Measurements from ENCODE around the gene EVA1B. TPM values are rescaled to one million over a fixed set of nuclear protein-coding genes. Genes with fewer than 3 reads are reported as not detected.

EVA1B gene
- total RNA-seq, result 101 TPM

DNA sequence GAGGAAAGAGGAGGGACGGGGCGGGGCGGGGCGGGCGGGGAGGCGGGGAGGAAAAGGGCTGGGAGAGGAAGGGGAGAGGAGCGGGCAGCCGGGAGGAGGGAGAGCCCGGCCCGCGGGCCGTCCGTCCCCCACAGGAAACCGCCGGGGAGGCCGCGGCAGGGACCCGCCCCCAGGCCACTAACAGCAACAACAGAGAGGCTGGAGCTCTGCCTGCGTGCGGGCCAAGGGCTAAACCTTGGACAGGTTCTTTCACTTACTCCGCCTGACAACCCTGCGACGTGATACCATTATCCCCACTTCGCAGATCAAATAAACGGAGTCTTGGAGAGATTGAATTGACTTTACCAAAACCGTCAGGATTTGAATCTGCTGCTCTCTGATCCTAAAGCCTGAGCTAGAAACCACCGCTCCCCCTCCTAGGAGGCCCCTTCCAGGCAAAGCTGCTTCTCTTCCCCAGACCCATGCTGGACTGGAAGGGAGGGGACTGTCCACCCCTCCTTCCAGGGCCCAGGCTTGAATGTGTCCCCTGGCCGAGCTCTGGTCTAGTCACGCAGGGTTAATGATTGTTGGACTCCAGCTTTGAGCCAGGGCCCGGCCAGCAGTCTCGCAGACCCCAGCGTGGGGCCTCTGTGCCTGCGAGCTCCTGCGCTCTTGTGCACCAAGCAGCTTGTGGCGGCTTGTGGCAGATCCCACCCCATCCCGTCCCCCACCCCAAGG is at the start of gene EVA1B:
EVA1B (minus strand) TSS at position 10 of the 717 bp plus-strand sequence. CDS start 608 bp downstream, outside the sequence.
- Histone ChIP-seq H3K36me3 (no peaks in the 10 kb centered on the region), H3K4me3 (peak within 1 kb of the TSS; percentile 77 to 86), H3K9me3 (no peaks in the 10 kb centered on the region), H3K27ac (peak within 1 kb of the TSS; percentile 96), H3K27me3 (no peaks in the 10 kb centered on the region), H3K4me1 (peaks cover 52% of the 10 kb centered on the region)
- intact Hi-C loops (cut with DNase I), result no loop called here
- TF ChIP-seq POLR2AphosphoS5 (IDR thresholded peaks at IDR 0.05; ENCODE audit: insufficient read depth in 1 of 2, low read depth in 1 of 2) (peak; percentile 41 to 55), CTCF (IDR thresholded peaks at IDR 0.05) (no peak), POLR2A (IDR thresholded peaks at IDR 0.05) (no peak)
- DNase-seq (ENCODE audit: extremely low spot score in 2 of 2), result no peak

DNA sequence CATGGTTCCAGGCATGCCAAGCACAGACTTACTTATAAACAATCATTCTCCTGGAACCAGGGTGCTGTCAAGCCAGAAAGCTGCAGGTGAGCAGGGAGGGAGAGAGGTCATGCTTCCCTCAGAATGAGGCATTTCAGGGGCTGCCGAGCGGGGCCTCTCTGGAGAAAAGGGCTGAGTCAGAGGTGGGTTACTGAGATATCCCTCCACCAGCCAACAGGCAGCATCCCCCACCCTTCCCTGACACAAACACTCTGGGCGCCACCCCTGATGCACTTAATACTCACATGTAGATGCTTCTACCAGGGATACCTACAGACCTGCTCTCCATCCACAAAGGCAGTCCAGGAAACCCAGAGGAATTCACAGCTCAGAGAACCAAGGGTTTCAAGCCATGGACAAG is 49.2 kb upstream of the EVA1B start:
- no peak for DNase-seq (ENCODE audit: extremely low spot score in 2 of 2)
- Histone ChIP-seq H3K27ac (peak overlapping the region; percentile 96), H3K9me3 (no peaks in the 10 kb centered on the region), H3K4me1 (peaks cover 75% of the 10 kb centered on the region), H3K27me3 (no peaks in the 10 kb centered on the region), H3K4me3 (no peak overlapping the region), H3K36me3 (no peaks in the 10 kb centered on the region)
- TF ChIP-seq POLR2A (IDR thresholded peaks at IDR 0.05), result no peak
- no peak for TF ChIP-seq CTCF (IDR thresholded peaks at IDR 0.05)
- TF ChIP-seq POLR2AphosphoS5 (IDR thresholded peaks at IDR 0.05; ENCODE audit: insufficient read depth in 1 of 2, low read depth in 1 of 2), result no peak
- intact Hi-C loops (cut with DNase I), result no loop called here

DNA sequence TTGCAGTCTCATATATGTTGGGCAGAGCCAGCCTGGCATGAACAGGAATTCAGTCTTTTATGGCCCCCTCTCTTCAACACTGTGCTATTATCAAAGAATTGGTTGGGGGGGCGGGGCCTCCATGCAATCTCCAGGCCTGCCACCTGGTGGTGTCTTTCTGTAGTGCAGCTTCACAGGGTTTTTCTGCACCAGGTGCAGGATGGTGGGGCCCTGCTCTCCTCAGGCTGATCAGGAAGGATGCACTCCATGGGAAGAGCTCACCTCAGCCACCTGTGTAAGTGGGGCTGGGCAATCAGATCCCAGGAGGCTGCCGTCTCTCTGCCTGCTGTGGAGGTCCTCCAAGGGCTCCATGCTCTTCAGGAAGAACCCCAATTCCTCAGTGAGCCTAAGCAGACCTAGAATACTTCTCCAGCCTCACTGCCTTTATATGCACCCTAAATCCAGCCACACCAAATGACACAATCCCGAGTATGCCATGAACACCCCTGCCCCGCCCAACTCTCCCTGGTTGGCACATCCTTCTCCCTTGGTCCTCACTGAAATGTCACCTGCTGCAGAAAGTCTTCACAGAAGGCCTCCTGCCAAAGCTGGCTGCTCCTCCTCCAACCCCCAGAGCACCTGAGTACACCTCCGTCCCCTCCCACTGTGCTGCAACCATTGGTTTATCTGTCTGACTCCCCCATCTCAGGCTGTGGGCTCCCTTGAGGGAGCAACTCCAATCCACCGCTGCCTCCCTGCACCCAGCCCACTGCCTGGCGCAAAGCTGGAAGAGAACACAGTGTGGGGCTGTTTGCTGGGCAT is 45.8 kb upstream of the EVA1B start:
- Histone ChIP-seq H3K36me3 (no peaks in the 10 kb centered on the region), H3K27ac (peak overlapping the region; percentile 17), H3K27me3 (no peaks in the 10 kb centered on the region), H3K4me1 (peaks cover 80% of the 10 kb centered on the region), H3K4me3 (no peak overlapping the region), H3K9me3 (no peaks in the 10 kb centered on the region)
- no peak for DNase-seq (ENCODE audit: extremely low spot score in 2 of 2)
- intact Hi-C loops (cut with DNase I), result no loop called here
- TF ChIP-seq POLR2AphosphoS5 (IDR thresholded peaks at IDR 0.05; ENCODE audit: insufficient read depth in 1 of 2, low read depth in 1 of 2), result peak in 1 of 2 donors; percentile 60
- TF ChIP-seq POLR2A (IDR thresholded peaks at IDR 0.05), result no peak
- TF ChIP-seq CTCF (IDR thresholded peaks at IDR 0.05), result peak; percentile 91 to 94 (median 92)

- Histone ChIP-seq H3K9me3 (no peaks in the 10 kb centered on the region), H3K4me3 (no peak overlapping the region), H3K36me3 (peaks cover 0 to 1% of the 10 kb centered on the region in 2 donors), H3K27ac (no peak overlapping the region), H3K27me3 (no peaks in the 10 kb centered on the region), H3K4me1 (peaks cover 65% of the 10 kb centered on the region)
- no peak for DNase-seq (ENCODE audit: extremely low spot score in 2 of 2)
- intact Hi-C loops (cut with DNase I), result no loop called here
- no peak for TF ChIP-seq POLR2AphosphoS5 (IDR thresholded peaks at IDR 0.05; ENCODE audit: insufficient read depth in 1 of 2, low read depth in 1 of 2)
- no peak for TF ChIP-seq POLR2A (IDR thresholded peaks at IDR 0.05)
- no peak for TF ChIP-seq CTCF (IDR thresholded peaks at IDR 0.05)
Observed at GRCh38 chr1:36367798-36368197, 44.4 kb upstream of the EVA1B start.
